Measurements from ENCODE around the gene SPCS3. TPM values are rescaled to one million over a fixed set of nuclear protein-coding genes. Genes with fewer than 3 reads are reported as not detected.
"Not testable (repeated sequence)": the region's sequence is repeated elsewhere in the genome, so short reads cannot be mapped to it uniquely, and the experiment has no call there.

The SPCS3 gene
- total RNA-seq, 4 donors from 2014 or later = 72.1 to 84.0 (median 80.6) TPM

DNA sequence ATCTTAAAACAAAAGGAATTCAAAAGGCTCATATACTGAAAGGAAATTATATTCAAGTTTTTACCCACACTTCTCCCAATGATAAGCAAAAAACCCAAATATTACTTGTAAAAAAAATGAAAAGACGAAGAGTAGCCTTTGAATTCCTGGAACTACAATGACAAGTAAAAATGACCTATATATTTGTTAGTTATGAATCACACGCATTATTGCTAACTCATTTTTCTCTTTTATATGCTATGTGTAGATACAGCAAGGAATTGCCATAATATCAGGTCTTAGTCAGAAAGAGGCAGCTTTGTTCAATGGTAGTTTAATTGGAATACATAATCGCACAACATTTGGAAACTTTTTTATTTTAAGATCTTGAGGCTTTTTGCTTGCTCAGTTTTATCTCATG lies 28.0 kb upstream of the SPCS3 start:
- DNase-seq (ENCODE audit: low spot score) = no peak
- TF ChIP-seq, protein P1, sequence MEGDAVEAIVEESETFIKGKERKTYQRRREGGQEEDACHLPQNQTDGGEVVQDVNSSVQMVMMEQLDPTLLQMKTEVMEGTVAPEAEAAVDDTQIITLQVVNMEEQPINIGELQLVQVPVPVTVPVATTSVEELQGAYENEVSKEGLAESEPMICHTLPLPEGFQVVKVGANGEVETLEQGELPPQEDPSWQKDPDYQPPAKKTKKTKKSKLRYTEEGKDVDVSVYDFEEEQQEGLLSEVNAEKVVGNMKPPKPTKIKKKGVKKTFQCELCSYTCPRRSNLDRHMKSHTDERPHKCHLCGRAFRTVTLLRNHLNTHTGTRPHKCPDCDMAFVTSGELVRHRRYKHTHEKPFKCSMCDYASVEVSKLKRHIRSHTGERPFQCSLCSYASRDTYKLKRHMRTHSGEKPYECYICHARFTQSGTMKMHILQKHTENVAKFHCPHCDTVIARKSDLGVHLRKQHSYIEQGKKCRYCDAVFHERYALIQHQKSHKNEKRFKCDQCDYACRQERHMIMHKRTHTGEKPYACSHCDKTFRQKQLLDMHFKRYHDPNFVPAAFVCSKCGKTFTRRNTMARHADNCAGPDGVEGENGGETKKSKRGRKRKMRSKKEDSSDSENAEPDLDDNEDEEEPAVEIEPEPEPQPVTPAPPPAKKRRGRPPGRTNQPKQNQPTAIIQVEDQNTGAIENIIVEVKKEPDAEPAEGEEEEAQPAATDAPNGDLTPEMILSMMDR (IDR thresholded peaks at IDR 0.05) = no peak
- no peak for ATAC-seq (ENCODE audit: low FRiP score)

DNA sequence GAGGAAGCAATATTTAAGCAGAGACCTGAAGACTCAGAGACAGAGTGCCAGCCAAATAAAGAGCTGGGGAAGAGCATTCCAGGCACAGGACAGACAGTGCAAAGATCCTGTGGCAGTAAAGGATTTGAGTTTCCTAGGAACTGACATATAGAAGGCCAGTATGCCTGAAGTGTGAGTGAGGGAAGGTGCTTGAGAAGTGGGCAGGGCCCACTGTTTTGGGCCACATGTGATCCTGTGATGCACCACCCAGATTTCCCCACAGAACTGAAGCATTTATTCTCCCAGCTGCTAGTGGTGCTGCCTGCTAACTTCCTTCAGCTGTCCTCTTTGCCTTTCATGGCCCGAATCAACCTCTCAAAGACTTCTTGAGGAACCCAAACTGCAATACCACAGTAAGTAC lies 26.8 kb upstream of the SPCS3 start:
- ATAC-seq (ENCODE audit: low FRiP score) = no peak
- TF ChIP-seq, protein P1 (IDR thresholded peaks at IDR 0.05) = no peak

DNA sequence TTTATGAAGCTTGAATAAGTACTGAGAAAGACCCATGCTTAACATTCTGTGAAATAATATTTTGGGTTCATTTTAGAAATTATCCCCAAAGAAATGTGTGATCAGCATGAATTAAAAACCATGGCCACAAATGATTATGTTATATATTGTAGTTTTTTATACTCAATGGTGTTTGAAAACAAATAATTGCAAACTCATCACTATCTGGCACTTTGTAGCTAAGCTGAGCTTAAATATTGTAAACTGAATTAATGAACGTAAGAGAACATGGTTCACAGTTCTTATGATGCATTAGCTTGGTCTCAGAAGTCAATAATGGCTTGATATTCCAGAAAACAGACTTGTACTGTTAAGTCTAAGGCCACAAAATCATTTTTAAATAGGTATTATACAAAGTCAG lies 26.1 kb upstream of the SPCS3 start:
- ATAC-seq (ENCODE audit: low FRiP score) (no peak), DNase-seq (ENCODE audit: low spot score) (no peak)
- TF ChIP-seq, protein P1 (IDR thresholded peaks at IDR 0.05) = no peak

More for the DNA sequence above, 26.8 kb upstream of the SPCS3 start:
- DNase-seq (ENCODE audit: low spot score) = no peak

DNA sequence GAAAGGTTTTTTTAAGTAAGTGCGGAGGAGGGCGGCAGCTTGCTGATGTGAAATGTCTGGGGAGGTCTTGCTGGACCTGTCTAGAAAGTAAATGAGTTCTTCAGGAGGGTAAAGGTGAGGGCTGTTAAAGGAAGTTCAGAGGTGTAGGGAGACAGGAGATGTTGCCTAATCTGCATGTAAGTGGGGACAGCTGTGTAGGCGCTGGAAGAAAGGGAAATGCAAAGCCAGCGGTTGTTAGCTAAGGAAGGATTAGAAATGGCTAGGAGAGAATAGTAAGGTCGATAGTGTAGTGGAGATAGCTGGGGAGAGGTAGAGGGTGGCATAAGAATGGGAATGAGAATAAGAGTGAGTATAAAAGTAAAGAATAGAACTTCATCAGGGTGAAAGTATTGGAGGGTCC lies 23.9 kb upstream of the SPCS3 start:
- DNase-seq (ENCODE audit: low spot score); ATAC-seq (ENCODE audit: low FRiP score): not testable (repeated sequence)

DNA sequence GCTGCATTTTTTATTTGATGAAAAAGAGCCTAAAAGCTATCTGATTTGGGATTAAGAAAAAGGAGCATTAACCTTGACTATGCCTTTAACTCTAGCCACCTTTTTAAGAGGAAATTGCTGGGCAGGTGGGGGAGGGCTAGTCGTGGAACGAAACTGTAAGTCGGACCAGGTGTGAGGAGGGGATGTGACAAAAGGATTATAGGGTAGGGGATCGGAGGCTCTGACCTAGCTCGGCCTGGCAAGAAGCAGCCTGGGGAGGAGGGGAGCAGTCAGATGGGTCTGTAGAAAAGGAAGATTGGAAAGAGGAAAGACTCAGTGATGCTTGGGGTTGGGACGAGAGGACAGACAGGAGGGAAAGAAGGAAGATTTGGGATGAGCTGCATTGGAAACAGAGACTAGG lies 21.1 kb upstream of the SPCS3 start:
- DNase-seq (ENCODE audit: low spot score) (no peak), ATAC-seq (ENCODE audit: low FRiP score) (no peak)
- TF ChIP-seq, protein P1 (IDR thresholded peaks at IDR 0.05) = no peak

DNA sequence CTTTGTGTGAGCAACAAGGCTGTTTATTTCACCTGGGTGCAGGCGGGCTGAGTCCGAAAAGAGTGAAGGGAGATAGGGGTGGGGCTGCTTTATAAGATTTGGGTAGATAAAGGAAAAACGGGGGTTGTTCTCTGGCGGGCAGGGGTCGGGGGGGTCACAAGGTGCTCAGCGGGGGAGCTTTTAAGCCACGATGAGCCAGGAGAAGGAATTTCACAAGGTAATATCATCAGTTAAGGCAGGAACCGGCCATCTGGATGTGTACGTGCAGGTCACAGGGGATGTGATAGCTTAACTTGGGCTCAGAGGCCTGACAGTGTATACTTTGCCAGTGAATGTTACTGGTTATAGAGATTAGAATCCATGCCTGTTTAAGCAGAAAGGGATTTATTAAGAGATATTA lies 19.7 kb upstream of the SPCS3 start:
- ATAC-seq (ENCODE audit: low FRiP score) (no peak), DNase-seq (ENCODE audit: low spot score) (no peak)
- TF ChIP-seq, protein P1 (IDR thresholded peaks at IDR 0.05) = no peak

DNA sequence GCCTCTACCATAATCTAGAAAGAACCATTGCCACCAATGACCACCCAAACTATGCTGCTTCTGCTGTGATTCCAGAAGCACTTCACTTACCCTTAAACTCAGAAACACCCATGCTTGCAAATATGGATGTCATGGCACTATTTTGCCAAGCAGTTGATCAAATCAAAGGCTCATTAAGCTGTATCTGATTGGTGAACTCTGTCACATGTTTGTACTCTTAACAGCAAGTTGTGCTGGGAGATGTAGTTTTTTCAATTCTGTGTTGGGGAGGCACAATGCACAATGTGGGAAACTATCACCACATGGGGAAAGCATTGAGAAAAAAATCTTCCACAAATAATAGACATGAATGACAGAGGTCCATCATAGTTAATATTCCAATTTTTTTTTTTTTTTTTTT lies 19.2 kb upstream of the SPCS3 start:
- DNase-seq (ENCODE audit: low spot score) = no peak
- ATAC-seq (ENCODE audit: low FRiP score) = no peak
- TF ChIP-seq, protein P1 (IDR thresholded peaks at IDR 0.05) = no peak

All from omental fat pad (tissue), 4 donors.